CD14-positive monocyte (primary cell): Measurements from ENCODE around the gene RPSA. TPM values are rescaled to one million over a fixed set of nuclear protein-coding genes. Genes with fewer than 3 reads are reported as not detected.

Experiments
- DNase-seq, 3 donors: peaks; one replicate each; pipeline ENCODE4 v3.0.0-alpha.2; 2011 to 2022
- H2AFZ ChIP-seq: 2 replicates; pipeline ENCODE4 v1.6.0; 2012; ENCODE audit warnings: mild to moderate bottlenecking, low read depth, low read length, inconsistent platforms; ENCODE audit not compliant: insufficient read depth, poor library complexity, severe bottlenecking
- H3K27ac ChIP-seq, 2 donors: 1 replicate in 1 of 2; 2 replicates in 1 of 2; pipeline ENCODE4 v1.5.1; 2012 to 2013; ENCODE audit warnings: low read length in 2 of 2, control low read depth in 1 of 2, inconsistent platforms in 1 of 2, low read depth in 1 of 2, mild to moderate bottlenecking in 1 of 2
- H3K27me3 ChIP-seq, 2 donors: one replicate each; pipeline versions ENCODE4 v1.6.0 to v1.6.1; 2011 to 2013; ENCODE audit warnings: low read length in 2 of 2; ENCODE audit not compliant: control insufficient read depth in 2 of 2, insufficient read depth in 2 of 2
- H3K36me3 ChIP-seq, 2 donors: replicated peaks in 1 of 2; 1 replicate in 1 of 2; 2 replicates in 1 of 2; pipeline versions ENCODE4 v1.5.1 to v1.6.1; 2012 to 2013; ENCODE audit warnings: low read length in 2 of 2, control low read depth in 1 of 2, inconsistent platforms in 1 of 2, mild to moderate bottlenecking in 1 of 2; ENCODE audit not compliant: insufficient read depth in 2 of 2, control insufficient read depth in 1 of 2
- H3K4me1 ChIP-seq, 2 donors: 1 replicate in 1 of 2; 2 replicates in 1 of 2; pipeline versions ENCODE4 v1.5.1 to v1.6.1; 2012 to 2013; ENCODE audit warnings: low read length in 2 of 2, control low read depth in 1 of 2, inconsistent platforms in 1 of 2, mild to moderate bottlenecking in 1 of 2, moderate library complexity in 1 of 2; ENCODE audit not compliant: insufficient read depth in 2 of 2, control insufficient read depth in 1 of 2
- H3K4me2 ChIP-seq: replicated peaks from 2 replicates; pipeline ENCODE3; 2012; ENCODE audit warnings: low read length, moderate library complexity, mild to moderate bottlenecking; ENCODE audit not compliant: poor library complexity, severe bottlenecking; ENCODE audit errors: extremely low read depth
- H3K4me3 ChIP-seq, 3 experiments: fragments of 200-600 bp in 1 of 3; sonication (generic) in 1 of 3; replicated peaks in 1 of 3; 1 replicate in 2 of 3; 2 replicates in 1 of 3; pipeline ENCODE4 v1.5.1; 2011 to 2013; ENCODE audit warnings: low read length in 3 of 3, mild to moderate bottlenecking in 3 of 3, control low read depth in 2 of 3, low read depth in 2 of 3, inconsistent platforms in 1 of 3, moderate library complexity in 1 of 3
- H3K79me2 ChIP-seq: 2 replicates; pipeline ENCODE4 v1.6.0; 2012; ENCODE audit warnings: mild to moderate bottlenecking, control low read depth, inconsistent platforms, low read length, moderate library complexity; ENCODE audit not compliant: insufficient read depth
- H3K9ac ChIP-seq: 2 replicates; pipeline ENCODE4 v1.6.0; 2017; ENCODE audit warnings: low read length, mild to moderate bottlenecking; ENCODE audit not compliant: insufficient read depth, poor library complexity, severe bottlenecking
- H3K9me3 ChIP-seq, 2 donors: replicated peaks in 1 of 2; 1 replicate in 1 of 2; 2 replicates in 1 of 2; pipeline versions ENCODE4 v1.5.1 to v1.6.1; 2012 to 2013; ENCODE audit warnings: low read length in 2 of 2, control low read depth in 1 of 2; ENCODE audit not compliant: control insufficient read depth in 1 of 2, insufficient read depth in 1 of 2
- H4K20me1 ChIP-seq: 2 replicates; pipeline ENCODE4 v1.6.0; 2012; ENCODE audit warnings: mild to moderate bottlenecking, low read length, control low read depth, moderate library complexity; ENCODE audit not compliant: insufficient read depth
- H3K27ac Mint-ChIP-seq, 7 donors: one replicate each; pipeline ENCODE4 v1.8.0; 2020; ENCODE audit warnings: mild to moderate bottlenecking in 7 of 7, mixed read lengths in 7 of 7, moderate library complexity in 6 of 7, inconsistent platforms in 2 of 7
- H3K27me3 Mint-ChIP-seq, 3 donors: one replicate each; pipeline ENCODE4 v1.8.0; 2021 to 2022; ENCODE audit warnings: low read depth in 3 of 3, mild to moderate bottlenecking in 3 of 3, mixed read lengths in 3 of 3, moderate library complexity in 3 of 3, inconsistent platforms in 1 of 3
- H3K36me3 Mint-ChIP-seq, 2 donors: one replicate each; pipeline ENCODE4 v1.8.0; 2020; ENCODE audit warnings: mixed read lengths in 2 of 2, inconsistent platforms in 1 of 2, mild to moderate bottlenecking in 1 of 2
- H3K4me1 Mint-ChIP-seq: one replicate; pipeline ENCODE4 v1.8.0; 2020; ENCODE audit warnings: mild to moderate bottlenecking, mixed read lengths
- H3K4me3 Mint-ChIP-seq, 2 donors: one replicate each; pipeline ENCODE4 v1.8.0; 2020; ENCODE audit warnings: mild to moderate bottlenecking in 2 of 2, mixed read lengths in 2 of 2, moderate library complexity in 1 of 2
- H3K9me3 Mint-ChIP-seq, 7 donors: one replicate each; pipeline ENCODE4 v1.8.0; 2020 to 2022; ENCODE audit warnings: mixed read lengths in 7 of 7, mild to moderate bottlenecking in 6 of 7, moderate library complexity in 6 of 7, inconsistent platforms in 2 of 7
- CTCF ChIP-seq: fragments of 200-600 bp; IDR thresholded peaks from one replicate; pipeline ENCODE4 v1.8.0; 2022; ENCODE audit warnings: antibody characterized with exemption, mild to moderate bottlenecking
- WGBS: methylation state at CpG from one replicate; pipeline ENCODE4 v1.1.5; 2013; ENCODE audit warnings: missing lambda C conversion rate; ENCODE audit not compliant: insufficient coverage; 5-methylcytosine and 5-hydroxymethylcytosine counted together
- intact Hi-C, 2 donors: fragments of 100-400 bp; cut with micrococcal nuclease; formaldehyde crosslinking; loops; one replicate each; pipeline versions ENCODE4 v1.15.0 to v1.15.1; 2023
- polyA plus RNA-seq, 3 donors: library from polyadenylated mRNA; depleted of rRNA in 1 of 3; unstranded in 2 of 3; stranded (reverse) in 1 of 3; fragments of 300-500 nt in 2 of 3; fragments of >200 nt in 1 of 3; fragmentation: Illumina TruSeq in 2 of 3; gene quantifications; 1 replicate in 2 of 3; 2 replicates in 1 of 3; pipeline ENCODE4 v1.2.3, GENCODE V29; 2012 to 2021

RPSA gene
- polyA plus RNA-seq, 3 donors, result 172 to 574 (median 219) TPM

DNA sequence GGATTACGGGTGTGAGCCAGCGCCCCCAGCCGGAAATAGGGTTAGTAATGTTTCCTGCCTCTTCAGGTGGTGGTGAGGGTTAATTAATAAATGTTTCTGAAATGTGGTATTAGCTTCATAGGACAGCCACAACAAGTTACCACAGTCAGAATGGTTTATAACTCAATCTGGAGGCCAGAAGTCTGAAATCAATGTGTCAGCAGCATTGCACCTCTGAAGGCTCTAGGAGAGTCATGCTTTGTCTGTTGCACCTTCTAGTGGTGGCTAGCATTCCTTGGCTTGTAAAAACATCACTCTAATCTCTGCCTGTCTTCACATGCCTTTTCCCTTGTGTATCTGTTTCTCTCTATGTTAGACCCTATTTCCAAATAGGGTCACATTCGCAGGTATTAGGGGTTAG lies 7.8 kb upstream of the RPSA start:
- no peaks in the 10 kb centered on the region for H3K4me1 ChIP-seq
- no peak for TF ChIP-seq CTCF
- H4K20me1 ChIP-seq, result no peaks in the 10 kb centered on the region
- no peak overlapping the region for H3K27ac ChIP-seq
- H3K4me1 Mint-ChIP-seq, result no peaks in the 10 kb centered on the region
- DNase-seq, result no peak
- peaks cover 0 to 2% (median 0%) of the 10 kb centered on the region in 7 donors for H3K9me3 Mint-ChIP-seq
- H2AFZ ChIP-seq, result no peak overlapping the region
- no peaks in the 10 kb centered on the region for H3K27me3 ChIP-seq
- peaks cover 0 to 2% (median 2%) of the 10 kb centered on the region in 3 donors for H3K27me3 Mint-ChIP-seq
- no peak overlapping the region for H3K4me2 ChIP-seq
- intact Hi-C loops, result no loop called here
- H3K4me3 ChIP-seq, result no peak overlapping the region
- peaks cover 39 to 64% of the 10 kb centered on the region in 2 donors for H3K36me3 ChIP-seq
- no peaks in the 10 kb centered on the region for H3K79me2 ChIP-seq
- 80% methylated on average over 1 of the region's 4 CpGs for WGBS
- H3K36me3 Mint-ChIP-seq, result peaks cover 52 to 74% of the 10 kb centered on the region in 2 donors
- H3K9ac ChIP-seq, result no peak overlapping the region
- no peaks in the 10 kb centered on the region for H3K9me3 ChIP-seq
- H3K4me3 Mint-ChIP-seq, result no peak overlapping the region
- no peak overlapping the region for H3K27ac Mint-ChIP-seq

GRCh38 chr3:39401983-39402382 lies 4.5 kb upstream of the RPSA start:
- no peak for TF ChIP-seq CTCF
- H3K4me3 ChIP-seq, result no peak overlapping the region
- Mint-ChIP-seq H3K27me3 (peaks cover 0 to 2% (median 0%) of the 10 kb centered on the region in 3 donors), H3K9me3 (peaks cover 0 to 2% (median 0%) of the 10 kb centered on the region in 7 donors), H3K36me3 (peaks cover 23 to 43% of the 10 kb centered on the region in 2 donors), H3K4me1 (peaks cover 4% of the 10 kb centered on the region), H3K27ac (no peak overlapping the region), H3K4me3 (no peak overlapping the region)
- H2AFZ ChIP-seq, result no peak overlapping the region
- WGBS, result no CpG with 5 or more reads among the region's 2 CpGs
- H3K4me1 ChIP-seq, result peaks cover 5 to 10% of the 10 kb centered on the region in 2 donors
- peaks cover 6% of the 10 kb centered on the region for H3K79me2 ChIP-seq
- H3K9me3 ChIP-seq, result no peaks in the 10 kb centered on the region
- H3K9ac ChIP-seq, result no peak overlapping the region
- H3K27ac ChIP-seq, result no peak overlapping the region
- DNase-seq, result no peak
- intact Hi-C loops, result no loop called here
- H4K20me1 ChIP-seq, result no peaks in the 10 kb centered on the region
- H3K4me2 ChIP-seq, result no peak overlapping the region
- no peaks in the 10 kb centered on the region for H3K27me3 ChIP-seq
- peaks cover 17 to 32% of the 10 kb centered on the region in 2 donors for H3K36me3 ChIP-seq
